NOMO-1 treated with dmso at 0.1 percent for 144 hours (cell line): ENCODE results near the gene ITIH6.
"Not testable (repeated sequence)": the region's sequence is repeated elsewhere in the genome, so short reads cannot be mapped to it uniquely, and the experiment has no call there.

ENCODE experiments used
- DNase-seq: peaks from one replicate; lab custom pipeline; 2025; ENCODE audit not compliant: unreplicated experiment; lab: John Stamatoyannopoulos, UW

Gene ITIH6, protein sequence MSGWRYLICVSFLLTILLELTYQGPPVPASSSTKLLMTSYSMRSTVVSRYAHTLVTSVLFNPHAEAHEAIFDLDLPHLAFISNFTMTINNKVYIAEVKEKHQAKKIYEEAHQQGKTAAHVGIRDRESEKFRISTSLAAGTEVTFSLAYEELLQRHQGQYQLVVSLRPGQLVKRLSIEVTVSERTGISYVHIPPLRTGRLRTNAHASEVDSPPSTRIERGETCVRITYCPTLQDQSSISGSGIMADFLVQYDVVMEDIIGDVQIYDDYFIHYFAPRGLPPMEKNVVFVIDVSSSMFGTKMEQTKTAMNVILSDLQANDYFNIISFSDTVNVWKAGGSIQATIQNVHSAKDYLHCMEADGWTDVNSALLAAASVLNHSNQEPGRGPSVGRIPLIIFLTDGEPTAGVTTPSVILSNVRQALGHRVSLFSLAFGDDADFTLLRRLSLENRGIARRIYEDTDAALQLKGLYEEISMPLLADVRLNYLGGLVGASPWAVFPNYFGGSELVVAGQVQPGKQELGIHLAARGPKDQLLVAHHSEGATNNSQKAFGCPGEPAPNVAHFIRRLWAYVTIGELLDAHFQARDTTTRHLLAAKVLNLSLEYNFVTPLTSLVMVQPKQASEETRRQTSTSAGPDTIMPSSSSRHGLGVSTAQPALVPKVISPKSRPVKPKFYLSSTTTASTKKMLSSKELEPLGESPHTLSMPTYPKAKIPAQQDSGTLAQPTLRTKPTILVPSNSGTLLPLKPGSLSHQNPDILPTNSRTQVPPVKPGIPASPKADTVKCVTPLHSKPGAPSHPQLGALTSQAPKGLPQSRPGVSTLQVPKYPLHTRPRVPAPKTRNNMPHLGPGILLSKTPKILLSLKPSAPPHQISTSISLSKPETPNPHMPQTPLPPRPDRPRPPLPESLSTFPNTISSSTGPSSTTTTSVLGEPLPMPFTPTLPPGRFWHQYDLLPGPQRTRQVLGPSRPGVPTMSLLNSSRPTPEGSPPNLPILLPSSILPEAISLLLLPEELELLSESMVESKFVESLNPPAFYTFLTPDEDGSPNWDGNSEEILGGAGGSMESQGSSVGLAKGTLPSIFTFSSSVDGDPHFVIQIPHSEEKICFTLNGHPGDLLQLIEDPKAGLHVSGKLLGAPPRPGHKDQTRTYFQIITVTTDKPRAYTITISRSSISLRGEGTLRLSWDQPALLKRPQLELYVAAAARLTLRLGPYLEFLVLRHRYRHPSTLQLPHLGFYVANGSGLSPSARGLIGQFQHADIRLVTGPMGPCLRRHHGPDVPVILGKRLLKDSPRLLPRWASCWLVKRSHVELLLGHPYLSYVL

DNA sequence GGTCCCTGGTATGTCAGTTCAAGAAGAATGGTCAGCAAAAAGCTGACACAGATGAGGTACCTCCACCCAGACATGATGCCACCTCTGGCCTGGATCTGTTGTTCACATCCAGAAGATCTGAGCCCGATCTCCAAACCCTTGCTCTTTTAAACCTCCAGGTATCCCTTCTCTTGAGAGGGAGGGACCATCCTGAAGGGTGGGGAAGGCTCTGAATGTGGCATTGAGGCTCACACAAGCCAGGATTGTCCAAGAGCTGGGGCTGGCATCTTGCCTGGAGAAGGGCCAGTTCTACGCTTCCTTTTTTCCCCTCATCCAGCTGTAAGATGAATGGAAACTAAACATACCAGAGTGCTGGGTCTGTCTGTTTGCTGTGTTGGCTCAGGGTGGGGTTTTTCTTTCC is at the start of gene ITIH6:
Gene ITIH6, minus strand, starts transcription at position 119 of the 400 bp plus-strand sequence. Its CDS starts 45 bp downstream, at position 74.
- no peak for DNase-seq

DNA sequence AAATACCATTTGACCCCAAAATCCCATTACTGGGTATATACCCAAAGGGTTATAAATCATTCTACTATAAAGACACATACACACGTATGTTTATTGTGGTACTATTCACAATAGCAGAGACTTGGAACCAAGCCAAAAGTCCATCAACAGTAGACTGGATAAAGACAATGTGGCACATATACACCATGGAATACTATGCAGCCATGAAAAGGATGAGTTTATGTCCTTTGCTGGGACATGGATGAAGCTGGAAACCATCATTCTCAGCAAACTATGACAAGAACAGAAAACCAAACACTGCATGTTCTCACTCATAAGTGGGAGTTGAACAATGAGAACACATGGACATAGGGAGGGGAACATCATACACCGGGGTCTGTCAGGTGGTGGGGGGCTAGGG is 49.6 kb upstream of the ITIH6 start:
- DNase-seq, result not testable (repeated sequence)

DNA sequence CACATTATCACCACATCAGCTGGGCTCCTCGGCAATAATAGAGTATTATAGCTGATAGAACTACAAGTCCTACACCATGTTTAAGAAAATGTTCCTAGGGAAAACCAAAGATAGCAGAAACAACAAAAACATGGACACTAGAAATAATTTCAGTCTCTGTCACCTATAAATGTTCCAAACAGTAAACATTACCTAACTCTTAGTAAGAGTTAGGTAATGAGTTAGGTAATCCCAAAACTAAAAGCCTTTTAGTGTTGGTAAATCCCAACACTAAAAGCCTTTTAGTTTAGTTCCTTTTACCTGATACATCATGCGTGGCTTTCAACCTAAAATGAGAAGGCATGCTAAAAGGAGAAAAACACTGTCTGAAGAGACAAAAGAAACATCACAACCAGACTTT is 45.0 kb upstream of the ITIH6 start:
- no peak for DNase-seq

DNA sequence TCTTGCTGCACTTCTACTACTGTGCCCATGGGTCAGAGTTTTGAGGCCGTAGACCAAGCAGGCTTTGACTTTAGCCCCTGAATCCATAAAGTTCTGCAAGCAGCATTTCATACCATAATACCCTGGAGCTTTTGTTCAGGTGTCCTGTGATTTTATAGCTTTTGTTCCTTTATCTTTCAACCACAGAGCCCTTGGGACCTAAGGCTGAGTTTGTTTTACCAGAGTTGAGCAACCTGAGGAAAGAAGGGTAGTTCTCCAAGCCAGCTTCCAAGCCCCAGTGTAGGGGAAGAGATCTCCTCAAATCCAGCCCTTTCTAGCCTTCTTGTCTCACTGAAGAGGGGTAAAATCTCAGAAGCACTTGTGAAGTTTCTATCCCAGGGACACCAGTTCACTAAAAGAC is 44.6 kb upstream of the ITIH6 start:
- DNase-seq, result no peak

DNA sequence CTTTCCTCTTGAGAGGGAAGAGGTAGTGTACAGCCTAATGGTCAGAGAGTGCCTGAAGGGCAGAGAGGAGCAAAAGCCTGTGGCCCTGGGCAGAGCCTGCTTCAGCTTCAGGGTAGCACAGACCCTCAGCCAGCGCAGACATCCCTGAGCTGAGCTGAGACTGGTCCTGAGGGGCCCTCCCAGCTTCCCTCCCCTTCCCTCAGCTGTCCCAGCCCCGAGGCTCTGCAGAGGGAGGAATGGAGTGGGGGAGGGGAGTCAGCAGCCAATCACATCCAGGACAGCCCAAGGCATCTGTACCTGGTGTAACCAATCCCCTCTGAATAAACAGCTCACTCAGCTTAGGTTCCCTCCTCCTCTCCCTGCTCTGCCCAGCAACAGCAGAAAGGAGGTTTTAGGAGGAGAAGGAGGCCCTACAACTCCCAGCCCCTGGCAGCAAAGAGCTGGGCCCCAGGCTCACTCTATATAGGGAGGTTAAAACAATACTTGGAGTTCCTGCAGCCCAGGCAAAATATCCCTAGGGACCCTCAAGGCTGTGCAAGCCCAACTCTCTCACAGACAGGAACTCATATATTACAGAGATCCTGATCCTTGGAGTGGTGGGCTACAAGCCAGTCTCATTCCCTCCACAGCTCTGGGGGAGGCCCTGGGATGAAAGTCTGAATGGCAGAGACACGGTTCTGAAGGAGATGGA is 43.3 kb upstream of the ITIH6 start:
- DNase-seq, result not testable (repeated sequence)

DNA sequence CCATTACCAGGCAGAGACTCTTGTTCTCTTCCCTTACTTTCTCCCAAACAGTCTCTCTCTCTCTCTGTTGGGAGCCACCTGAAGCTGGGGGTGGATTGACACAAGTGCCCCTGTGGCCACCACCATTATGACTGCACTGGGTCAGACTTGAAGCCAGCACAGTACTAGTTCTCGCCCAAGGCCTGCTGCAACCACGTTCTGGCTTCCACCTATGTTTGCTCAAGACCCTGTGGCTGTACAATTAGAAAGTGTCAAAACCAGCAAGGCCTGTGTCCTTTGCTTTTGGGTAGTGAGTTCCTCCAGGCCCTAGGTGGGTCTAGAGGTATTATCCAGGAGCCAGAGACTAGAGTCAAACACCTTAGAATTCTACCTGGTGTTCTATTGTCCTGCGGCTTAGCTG is 40.5 kb upstream of the ITIH6 start:
- no peak for DNase-seq

DNA sequence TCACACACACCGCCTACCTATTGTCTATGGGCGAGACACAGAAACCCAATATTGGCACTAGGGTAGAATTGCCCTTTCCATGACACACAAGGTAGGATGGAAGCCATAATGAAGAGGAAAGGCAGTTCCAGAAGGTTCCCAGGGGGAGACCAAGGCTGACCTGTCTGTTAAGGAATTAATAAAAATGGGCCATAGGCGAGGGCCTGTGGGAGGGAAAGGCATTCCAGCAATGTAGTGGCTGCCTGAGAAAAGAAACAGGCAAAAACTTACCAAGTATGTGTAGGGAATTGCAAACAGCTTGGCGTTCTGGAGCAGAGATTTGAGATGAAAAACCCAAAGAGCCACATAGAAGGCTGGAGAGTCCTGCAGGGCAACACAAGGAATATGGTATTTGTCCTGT is 28.5 kb upstream of the ITIH6 start:
- DNase-seq, result no peak

DNA sequence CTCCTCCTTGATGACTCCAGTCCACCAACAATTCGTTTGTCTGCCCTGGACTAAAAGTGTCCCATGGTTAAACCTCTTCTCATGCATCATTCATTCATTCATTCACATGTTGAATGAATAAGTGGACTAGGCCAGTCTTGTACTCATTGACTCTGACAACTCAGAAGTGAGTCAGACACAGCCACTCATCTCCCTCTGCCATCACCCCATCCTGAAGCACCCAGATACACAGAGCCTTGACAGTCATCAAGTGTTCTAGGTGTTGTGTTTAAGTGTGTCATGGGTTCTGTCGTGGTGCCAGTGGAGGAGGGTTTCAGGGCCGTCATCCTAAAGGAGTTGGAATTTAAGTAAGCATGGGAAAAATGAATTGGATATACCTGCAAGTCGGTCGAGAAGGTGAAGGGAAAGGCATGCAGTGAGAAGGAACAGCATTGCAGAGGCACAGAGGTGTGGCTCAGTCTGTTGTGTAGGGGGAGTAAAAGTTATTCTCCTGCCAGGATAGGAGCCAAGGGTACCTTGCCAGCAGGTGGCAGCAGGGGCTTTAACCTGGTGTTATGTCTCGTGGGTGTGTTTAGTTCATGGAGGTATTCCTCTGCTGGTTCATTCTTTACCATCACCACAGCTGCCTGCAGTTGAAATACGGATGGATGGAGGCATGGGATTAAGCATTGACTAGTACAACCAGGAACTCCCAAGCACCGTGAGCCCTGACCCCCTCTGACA is 27.8 kb upstream of the ITIH6 start:
- DNase-seq, result no peak

DNA sequence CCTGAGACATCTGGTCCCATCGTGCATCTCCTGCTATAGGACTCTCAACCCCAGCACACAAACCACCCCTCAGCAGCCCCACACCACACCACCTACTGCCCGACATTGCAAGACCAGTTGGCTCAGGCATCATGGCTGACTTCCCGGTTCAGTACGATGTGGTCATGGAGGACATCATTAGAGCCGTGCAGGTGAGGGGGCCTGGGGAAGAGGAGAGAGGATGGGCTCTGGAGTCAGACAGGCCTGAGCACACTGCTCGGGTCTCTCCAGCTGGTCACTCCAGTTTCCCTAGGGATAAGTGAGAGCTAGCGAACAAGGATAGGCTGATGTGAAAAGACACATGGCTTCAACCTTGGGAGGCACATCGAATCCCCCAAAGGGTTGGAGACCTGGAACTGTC is 26.7 kb upstream of the ITIH6 start:
- DNase-seq, result no peak

DNA sequence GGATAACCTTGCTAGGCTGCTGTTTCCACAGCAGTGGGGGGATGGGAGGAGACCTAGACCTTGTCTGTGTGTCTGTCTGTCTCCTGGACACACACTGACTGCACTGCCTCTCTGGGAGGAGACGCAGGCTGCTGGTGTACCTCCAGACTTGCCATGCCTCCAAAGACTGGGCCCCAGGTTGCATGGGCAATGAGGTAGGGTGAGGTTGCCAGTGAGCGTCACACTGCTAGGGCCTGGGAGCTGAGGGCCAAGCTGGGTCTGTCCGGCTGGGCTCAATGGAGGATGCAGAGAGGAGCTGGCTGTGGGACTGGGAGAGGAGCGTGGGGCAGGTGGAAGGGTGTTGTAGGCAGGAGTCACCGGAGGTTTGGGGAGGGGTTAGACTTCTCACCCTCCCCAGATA is 26.1 kb upstream of the ITIH6 start:
- no peak for DNase-seq

DNA sequence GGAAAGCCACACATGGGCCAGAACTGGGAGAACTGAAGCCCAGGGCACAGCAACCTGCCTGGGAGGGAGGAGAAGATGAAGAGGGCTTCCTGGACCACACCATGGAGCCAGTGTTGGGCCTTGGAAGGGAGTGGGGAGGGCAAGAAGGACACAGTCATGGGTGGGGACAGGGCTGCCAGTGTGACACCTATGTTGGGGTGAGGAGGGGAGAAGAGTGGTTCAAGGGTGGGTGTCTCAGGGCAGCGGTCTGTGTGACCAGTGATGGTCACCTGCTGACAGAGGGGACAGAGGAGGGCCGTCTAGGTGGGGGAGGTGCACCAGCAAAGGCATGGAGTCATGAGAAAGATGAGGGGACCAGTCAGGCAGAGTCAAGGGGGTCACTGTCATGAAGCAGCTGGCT is 23.3 kb upstream of the ITIH6 start:
- no peak for DNase-seq

DNA sequence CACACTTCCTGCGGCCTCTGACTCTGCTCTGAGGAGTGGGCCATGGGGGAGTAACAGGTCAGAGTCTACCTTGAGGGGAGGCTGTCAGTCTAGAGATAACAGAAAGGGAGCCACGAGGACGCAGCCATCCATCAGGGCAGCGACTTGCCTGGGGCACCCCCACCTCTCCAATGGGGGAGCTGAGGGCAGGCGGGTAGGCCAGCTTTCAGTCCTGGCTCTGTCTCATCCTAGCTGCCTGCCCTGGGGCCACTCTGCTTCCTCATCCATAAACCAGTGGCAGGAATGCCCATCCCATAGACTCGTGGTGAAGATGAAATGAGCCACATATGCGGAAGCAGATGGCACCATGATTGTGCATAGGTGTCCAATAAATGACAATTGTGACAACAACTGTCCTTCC is 22.7 kb upstream of the ITIH6 start:
- no peak for DNase-seq

DNA sequence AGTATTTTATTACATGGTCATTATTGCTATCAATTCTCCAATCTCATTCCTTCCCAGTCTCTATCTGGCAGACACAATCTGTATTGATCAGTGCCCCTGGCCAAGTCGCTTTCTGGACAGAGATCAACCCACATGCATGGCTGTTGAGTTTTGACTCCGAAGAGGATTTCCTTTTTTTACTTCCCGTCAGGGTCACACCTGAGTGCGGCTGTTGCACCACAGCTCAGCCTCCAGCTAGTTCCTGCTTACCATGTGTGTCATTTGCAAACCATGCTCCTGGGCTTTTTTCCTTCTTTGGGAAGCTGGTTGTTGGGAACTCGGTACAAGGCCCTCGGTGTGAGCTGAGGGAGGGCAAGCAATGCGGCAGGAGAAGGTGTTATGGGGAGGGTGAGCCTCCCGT is 21.1 kb upstream of the ITIH6 start:
- no peak for DNase-seq

DNA sequence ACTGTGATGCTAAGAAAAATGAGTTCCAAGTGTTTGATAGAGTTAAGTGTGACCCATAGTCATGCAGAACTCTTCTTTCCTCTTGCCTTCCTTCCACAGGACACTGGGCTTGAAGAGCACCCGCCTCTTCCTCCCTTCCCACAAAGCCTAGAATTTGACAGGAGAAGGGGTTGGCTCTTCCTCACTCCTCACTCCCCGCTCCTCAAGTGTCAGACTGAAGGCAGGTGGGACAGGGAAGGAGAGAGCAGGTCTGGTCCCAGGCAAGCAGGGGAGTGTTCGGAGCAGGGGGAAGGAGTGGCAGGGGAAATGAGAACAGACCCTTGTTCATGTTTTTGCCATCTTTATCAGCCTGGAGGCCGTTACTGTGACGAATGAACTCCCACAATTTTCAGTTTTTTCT is 20.2 kb upstream of the ITIH6 start:
- no peak for DNase-seq

DNA sequence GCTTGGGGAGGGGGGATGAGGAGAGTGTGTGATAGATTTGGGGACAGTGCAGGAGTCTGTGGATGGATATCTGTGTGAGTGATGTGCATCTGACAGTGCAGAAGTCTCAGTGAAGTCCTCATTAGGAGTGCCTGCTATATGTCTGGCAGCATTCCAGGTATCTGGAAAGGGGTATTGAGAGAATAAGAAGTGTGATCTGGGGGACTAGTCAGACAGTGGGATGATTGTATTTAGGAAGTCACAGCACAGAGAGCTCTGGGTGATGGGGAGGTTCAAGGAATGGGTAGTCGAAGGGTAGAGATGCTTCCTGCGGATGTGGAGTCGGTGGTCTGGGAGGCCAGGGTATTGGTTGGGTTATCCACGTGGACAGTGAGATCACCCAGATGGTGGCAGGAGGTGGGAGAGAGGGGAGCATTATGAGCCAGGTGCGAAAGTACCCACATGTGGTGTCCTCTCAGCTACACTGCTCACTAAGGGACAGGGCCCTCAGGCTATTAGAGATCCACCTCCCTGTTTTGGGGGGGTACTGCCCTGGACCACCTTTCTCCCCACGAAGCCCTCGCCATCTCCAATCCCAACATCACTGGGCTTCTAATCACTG is 19.3 kb upstream of the ITIH6 start:
- DNase-seq, result no peak

DNA sequence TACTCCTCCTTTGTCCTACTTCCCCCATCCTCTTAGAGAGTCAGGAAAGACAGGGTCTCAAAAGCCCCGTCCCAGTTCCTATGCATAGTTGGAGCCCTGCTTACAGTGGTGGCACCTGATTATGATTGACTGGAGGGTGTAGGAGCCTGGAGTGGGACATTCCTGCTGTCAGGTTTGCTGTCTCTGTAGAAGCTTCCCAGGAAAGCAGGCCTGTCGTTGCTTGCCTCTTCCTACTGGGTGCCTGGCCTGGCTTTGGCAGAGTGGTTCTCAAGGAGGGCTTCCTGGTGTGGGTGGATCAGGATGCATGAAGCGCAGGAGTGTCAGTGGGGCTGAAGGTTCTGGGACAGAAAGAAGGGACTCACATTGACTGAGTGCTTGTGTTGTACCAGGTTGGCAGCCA is 14.3 kb upstream of the ITIH6 start:
- no peak for DNase-seq

DNA sequence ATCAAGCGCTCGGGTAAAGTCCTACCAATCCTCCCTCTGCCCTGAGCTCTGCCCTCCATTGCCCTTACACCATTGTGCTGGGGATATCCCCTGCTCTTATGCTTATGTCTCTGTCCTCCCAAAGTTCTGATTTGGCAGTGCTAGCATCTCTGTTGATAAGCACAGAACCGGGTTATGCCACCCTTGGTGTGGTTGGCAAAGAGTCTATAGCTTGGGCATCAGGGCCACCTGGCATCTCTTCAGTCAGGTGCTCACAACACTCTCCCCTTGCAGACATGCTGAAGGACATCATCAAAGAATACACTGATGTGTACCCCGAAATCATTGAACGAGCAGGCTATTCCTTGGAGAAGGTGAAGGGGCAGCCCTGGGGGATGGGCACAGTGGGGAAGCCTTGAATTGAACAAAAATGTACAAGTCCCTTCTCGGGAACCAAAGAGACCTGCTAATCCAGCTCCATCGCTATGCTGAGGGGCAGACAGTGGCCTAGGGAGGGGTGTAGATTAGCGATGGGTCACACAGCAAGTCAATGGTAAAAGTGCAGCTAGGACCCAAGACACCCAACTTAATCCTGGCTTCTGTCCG is 13.3 kb upstream of the ITIH6 start:
- no peak for DNase-seq

DNA sequence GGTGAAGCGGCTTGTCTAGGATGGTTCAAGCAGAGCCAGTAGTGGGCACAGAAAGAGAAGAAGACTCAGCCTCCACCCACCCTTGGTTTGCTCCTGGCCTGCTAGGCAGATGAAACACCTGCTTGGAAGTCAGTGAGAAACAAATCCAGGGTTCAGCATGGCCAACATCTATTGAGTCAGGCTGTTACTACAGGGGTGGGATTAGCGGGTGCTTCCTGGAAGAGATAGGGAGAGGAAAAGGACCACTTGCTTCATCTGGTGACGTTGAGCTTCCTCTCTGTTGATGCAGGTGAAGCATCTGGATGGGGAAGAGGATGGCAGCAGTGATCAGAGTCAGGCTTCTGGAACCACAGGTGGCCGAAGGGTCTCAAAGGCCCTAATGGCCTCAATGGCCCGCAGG is 12.5 kb upstream of the ITIH6 start:
- DNase-seq, result no peak
